SK-N-SH (cell line): ENCODE data around the gene KMT2B.

ENCODE experiments used
- CTCF ChIP-seq: fragments of 200-600 bp; sonication (generic); IDR thresholded peaks from 2 replicates; pipeline ENCODE4 v1.6.1; 2017; ENCODE audit warnings: antibody characterized with exemption, mild to moderate bottlenecking, moderate library complexity
- EP300 ChIP-seq, 2 experiments: IDR thresholded peaks; 2 replicates each; pipeline versions ENCODE4 v1.4.0 to v1.6.1; 2012; ENCODE audit warnings: borderline replicate concordance in 1 of 2, low read depth in 1 of 2, low read length in 1 of 2
- EZH2phosphoT487 ChIP-seq: fragments of 200-600 bp; sonication (generic); IDR thresholded peaks from 2 replicates; pipeline ENCODE4 v1.6.1; 2017; ENCODE audit warnings: low read depth, mixed run types, mild to moderate bottlenecking, antibody characterized with exemption, moderate library complexity, borderline replicate concordance
- TF ChIP-seq, protein P1 (sequence below): IDR thresholded peaks from 2 replicates; pipeline ENCODE4 v1.4.0; 2012; ENCODE audit warnings: low read depth
- TF ChIP-seq, protein P2 (sequence below): IDR thresholded peaks from 2 replicates; pipeline ENCODE4 v1.6.1; 2012; ENCODE audit warnings: mild to moderate bottlenecking, low read depth, low read length, moderate library complexity

GRCh38 chr19:35776102-35776788 lies 58.4 kb downstream of the KMT2B start:
- TF ChIP-seq CTCF (no peak), EP300 (IDR thresholded peaks at IDR 0.05; ENCODE audit: borderline replicate concordance in 1 of 2, low read depth in 1 of 2, low read length in 1 of 2) (no peak), EZH2phosphoT487 (no peak)
- TF ChIP-seq, protein P1, sequence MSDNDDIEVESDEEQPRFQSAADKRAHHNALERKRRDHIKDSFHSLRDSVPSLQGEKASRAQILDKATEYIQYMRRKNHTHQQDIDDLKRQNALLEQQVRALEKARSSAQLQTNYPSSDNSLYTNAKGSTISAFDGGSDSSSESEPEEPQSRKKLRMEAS = no peak
- TF ChIP-seq, protein P2, sequence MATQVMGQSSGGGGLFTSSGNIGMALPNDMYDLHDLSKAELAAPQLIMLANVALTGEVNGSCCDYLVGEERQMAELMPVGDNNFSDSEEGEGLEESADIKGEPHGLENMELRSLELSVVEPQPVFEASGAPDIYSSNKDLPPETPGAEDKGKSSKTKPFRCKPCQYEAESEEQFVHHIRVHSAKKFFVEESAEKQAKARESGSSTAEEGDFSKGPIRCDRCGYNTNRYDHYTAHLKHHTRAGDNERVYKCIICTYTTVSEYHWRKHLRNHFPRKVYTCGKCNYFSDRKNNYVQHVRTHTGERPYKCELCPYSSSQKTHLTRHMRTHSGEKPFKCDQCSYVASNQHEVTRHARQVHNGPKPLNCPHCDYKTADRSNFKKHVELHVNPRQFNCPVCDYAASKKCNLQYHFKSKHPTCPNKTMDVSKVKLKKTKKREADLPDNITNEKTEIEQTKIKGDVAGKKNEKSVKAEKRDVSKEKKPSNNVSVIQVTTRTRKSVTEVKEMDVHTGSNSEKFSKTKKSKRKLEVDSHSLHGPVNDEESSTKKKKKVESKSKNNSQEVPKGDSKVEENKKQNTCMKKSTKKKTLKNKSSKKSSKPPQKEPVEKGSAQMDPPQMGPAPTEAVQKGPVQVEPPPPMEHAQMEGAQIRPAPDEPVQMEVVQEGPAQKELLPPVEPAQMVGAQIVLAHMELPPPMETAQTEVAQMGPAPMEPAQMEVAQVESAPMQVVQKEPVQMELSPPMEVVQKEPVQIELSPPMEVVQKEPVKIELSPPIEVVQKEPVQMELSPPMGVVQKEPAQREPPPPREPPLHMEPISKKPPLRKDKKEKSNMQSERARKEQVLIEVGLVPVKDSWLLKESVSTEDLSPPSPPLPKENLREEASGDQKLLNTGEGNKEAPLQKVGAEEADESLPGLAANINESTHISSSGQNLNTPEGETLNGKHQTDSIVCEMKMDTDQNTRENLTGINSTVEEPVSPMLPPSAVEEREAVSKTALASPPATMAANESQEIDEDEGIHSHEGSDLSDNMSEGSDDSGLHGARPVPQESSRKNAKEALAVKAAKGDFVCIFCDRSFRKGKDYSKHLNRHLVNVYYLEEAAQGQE = no peak
